GM12801 (cell line): Measurements from ENCODE around the gene SMURF1.

ENCODE experiments used
- TF ChIP-seq, protein P1 (sequence below): IDR thresholded peaks from one replicate; pipeline ENCODE4 v1.5.1; 2011; ENCODE audit warnings: control low read depth; ENCODE audit not compliant: insufficient read length; ENCODE audit errors: extremely low read depth

The SMURF1 gene

DNA sequence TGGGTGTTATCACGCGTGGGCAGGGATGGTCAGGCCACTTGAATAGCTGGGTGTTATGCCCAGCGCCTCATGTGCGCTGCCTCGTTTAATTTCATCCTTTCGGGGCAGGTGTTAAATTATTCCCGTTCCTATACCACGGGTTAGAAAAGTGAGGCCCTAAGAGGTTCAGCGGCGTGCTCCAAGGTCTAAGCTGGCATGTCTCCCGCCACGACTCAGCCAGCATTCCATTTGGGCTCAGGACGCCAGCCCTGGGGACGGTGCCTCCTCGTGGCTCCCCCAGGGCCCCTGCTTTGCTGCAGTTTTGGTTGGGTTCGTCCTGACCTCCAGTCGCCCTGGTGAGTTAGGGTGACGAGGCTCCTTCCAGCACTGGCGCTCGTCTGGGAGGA is 141.1 kb downstream of the SMURF1 start:
- TF ChIP-seq, protein P1, sequence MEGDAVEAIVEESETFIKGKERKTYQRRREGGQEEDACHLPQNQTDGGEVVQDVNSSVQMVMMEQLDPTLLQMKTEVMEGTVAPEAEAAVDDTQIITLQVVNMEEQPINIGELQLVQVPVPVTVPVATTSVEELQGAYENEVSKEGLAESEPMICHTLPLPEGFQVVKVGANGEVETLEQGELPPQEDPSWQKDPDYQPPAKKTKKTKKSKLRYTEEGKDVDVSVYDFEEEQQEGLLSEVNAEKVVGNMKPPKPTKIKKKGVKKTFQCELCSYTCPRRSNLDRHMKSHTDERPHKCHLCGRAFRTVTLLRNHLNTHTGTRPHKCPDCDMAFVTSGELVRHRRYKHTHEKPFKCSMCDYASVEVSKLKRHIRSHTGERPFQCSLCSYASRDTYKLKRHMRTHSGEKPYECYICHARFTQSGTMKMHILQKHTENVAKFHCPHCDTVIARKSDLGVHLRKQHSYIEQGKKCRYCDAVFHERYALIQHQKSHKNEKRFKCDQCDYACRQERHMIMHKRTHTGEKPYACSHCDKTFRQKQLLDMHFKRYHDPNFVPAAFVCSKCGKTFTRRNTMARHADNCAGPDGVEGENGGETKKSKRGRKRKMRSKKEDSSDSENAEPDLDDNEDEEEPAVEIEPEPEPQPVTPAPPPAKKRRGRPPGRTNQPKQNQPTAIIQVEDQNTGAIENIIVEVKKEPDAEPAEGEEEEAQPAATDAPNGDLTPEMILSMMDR, result no peak

- TF ChIP-seq, protein P1, result no peak
Observed at GRCh38 chr7:99002148-99002826, 141.6 kb downstream of the SMURF1 start.

GRCh38 chr7:99001482-99002147 is 142.3 kb downstream of the SMURF1 start:
- TF ChIP-seq, protein P1, result no peak

DNA sequence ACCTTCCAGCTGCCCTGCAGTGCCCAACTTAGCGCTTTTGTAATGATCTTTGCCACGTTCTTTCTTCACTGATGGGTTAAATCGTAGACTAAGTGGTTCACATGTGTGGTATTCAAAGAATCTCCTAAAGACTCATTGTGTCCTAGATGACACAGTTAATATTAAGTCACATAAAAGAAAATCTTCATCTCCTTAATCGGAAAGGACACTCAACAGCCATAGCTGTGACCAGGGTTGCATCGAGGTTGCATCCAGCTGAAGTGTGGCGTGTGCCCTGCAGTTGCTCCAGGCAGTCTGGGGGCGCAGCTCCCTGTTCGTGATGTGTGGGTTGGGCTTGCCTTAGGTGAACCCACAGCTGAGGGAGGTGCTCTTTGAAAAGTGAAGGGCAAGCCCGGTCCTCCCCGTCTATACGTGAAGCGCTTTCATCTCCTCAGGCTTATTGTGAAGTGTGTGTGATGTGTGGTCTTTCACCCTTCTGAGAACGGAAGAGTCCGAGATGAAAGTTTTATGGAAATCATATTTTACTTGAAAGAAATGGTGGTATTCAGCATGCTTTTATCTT is 142.9 kb downstream of the SMURF1 start:
- TF ChIP-seq, protein P1, result no peak

DNA sequence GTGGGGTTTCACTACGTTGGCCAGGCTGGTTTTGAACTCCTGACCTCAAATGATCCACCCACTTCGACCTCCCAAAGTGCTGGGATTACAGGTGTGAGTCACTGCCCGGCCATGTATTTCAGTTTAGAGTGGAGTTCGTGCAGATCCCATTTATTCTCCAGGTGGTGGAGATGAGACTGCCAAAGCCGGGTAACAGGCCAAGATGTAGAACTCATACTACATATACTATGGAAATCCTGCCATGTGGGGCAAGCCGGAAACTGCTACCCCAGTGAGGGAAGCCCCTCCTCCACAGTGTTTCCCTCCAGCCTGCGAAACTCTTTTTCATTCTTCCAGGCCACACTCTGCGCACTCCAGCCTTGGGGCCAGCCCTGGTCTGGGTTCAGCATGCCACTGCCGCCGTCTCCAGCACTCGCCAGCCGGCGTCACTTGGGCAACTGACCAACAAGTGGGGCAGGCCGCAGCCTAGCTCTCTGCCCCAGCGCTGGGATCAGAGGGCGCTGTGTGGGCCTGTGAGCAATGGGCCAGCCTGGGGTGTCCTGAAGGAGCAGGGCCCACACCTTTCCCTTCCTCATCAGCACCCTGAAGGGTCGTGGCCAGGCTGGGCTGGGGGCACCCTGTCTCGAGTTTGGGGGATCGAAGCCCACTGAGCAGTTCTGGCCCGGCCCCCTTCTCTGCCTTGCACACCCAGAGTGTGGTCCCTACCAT is 143.6 kb downstream of the SMURF1 start:
- TF ChIP-seq, protein P1, result no peak

- TF ChIP-seq, protein P1, result no peak
Observed at GRCh38 chr7:98998821-98999725, 144.8 kb downstream of the SMURF1 start.
